Mesothelial cell of epicardium (in vitro differentiated cells): ENCODE data around the gene DAO. TPM values are rescaled to one million over a fixed set of nuclear protein-coding genes. Genes with fewer than 3 reads are reported as not detected.

Experiments
- DNase-seq, 2 experiments: peaks; one replicate each; pipeline ENCODE4 v3.0.0; 2021; ENCODE audit warnings: low spot score in 2 of 2; ENCODE audit not compliant: unreplicated experiment in 2 of 2
- H3K27ac Mint-ChIP-seq: 2 replicates; pipeline ENCODE4 v1.8.0; 2021; ENCODE audit warnings: mixed read lengths
- H3K27me3 Mint-ChIP-seq: 2 replicates; pipeline ENCODE4 v1.8.0; 2021; ENCODE audit warnings: low read depth, mixed read lengths
- H3K36me3 Mint-ChIP-seq: 2 replicates; pipeline ENCODE4 v1.8.0; 2021; ENCODE audit warnings: mixed read lengths
- H3K4me1 Mint-ChIP-seq: 2 replicates; pipeline ENCODE4 v1.8.0; 2021; ENCODE audit warnings: mixed read lengths
- H3K4me3 Mint-ChIP-seq: 2 replicates; pipeline ENCODE4 v1.8.0; 2021; ENCODE audit warnings: mild to moderate bottlenecking, moderate library complexity, mixed read lengths
- H3K9me3 Mint-ChIP-seq: 2 replicates; pipeline ENCODE4 v1.8.0; 2021; ENCODE audit warnings: mixed read lengths
- CTCF ChIP-seq: fragments of 200-600 bp; sonication (generic); IDR thresholded peaks from one replicate; pipeline ENCODE4 v1.5.0; 2021; ENCODE audit warnings: antibody characterized with exemption; ENCODE audit not compliant: unreplicated experiment
- total RNA-seq: library from RNA; stranded (reverse); gene quantifications from 3 replicates; pipeline ENCODE4 v1.2.1, GENCODE V29; 2021

The DAO gene
- total RNA-seq, 1 donor from 2014 or later, result not detected

GRCh38 chr12:108875280-108875679 is 4.6 kb upstream of the DAO start:
- no peak for TF ChIP-seq CTCF
- H3K4me1 Mint-ChIP-seq, result no peaks in the 10 kb centered on the region

GRCh38 chr12:108875682-108876361 is 4.1 kb upstream of the DAO start:
- Mint-ChIP-seq H3K27ac (no peak overlapping the region), H3K27me3 (no peaks in the 10 kb centered on the region), H3K9me3 (no peaks in the 10 kb centered on the region), H3K4me3 (no peak overlapping the region), H3K36me3 (no peaks in the 10 kb centered on the region), H3K4me1 (no peaks in the 10 kb centered on the region)
- DNase-seq, result no peak
- TF ChIP-seq CTCF, result no peak

More at GRCh38 chr12:108875280-108875679, 4.6 kb upstream of the DAO start:
- H3K27ac Mint-ChIP-seq, result no peak overlapping the region
- H3K9me3 Mint-ChIP-seq, result no peaks in the 10 kb centered on the region
- H3K4me3 Mint-ChIP-seq, result no peak overlapping the region
- H3K36me3 Mint-ChIP-seq, result no peaks in the 10 kb centered on the region
- no peaks in the 10 kb centered on the region for H3K27me3 Mint-ChIP-seq
- DNase-seq, result no peak

- Mint-ChIP-seq H3K36me3 (no peaks in the 10 kb centered on the region), H3K4me1 (no peaks in the 10 kb centered on the region), H3K27me3 (no peaks in the 10 kb centered on the region), H3K27ac (no peak overlapping the region), H3K9me3 (no peaks in the 10 kb centered on the region), H3K4me3 (no peak overlapping the region)
- TF ChIP-seq CTCF, result no peak
- no peak for DNase-seq
Observed at GRCh38 chr12:108876550-108876949, 3.3 kb upstream of the DAO start.

GRCh38 chr12:108881953-108882352 is 2.1 kb downstream of the DAO start:
- Mint-ChIP-seq H3K27me3 (no peaks in the 10 kb centered on the region), H3K4me3 (no peak overlapping the region), H3K9me3 (no peaks in the 10 kb centered on the region), H3K36me3 (no peaks in the 10 kb centered on the region), H3K4me1 (no peaks in the 10 kb centered on the region), H3K27ac (no peak overlapping the region)
- no peak for DNase-seq
- TF ChIP-seq CTCF, result no peak

- H3K27me3 Mint-ChIP-seq, result no peaks in the 10 kb centered on the region
- no peak for TF ChIP-seq CTCF
- H3K9me3 Mint-ChIP-seq, result no peaks in the 10 kb centered on the region
- no peaks in the 10 kb centered on the region for H3K36me3 Mint-ChIP-seq
- no peak for DNase-seq
- no peak overlapping the region for H3K4me3 Mint-ChIP-seq
- no peak overlapping the region for H3K27ac Mint-ChIP-seq
- H3K4me1 Mint-ChIP-seq, result no peaks in the 10 kb centered on the region
Observed at GRCh38 chr12:108884116-108885012, 4.5 kb downstream of the DAO start.
